A673 (cell line): ENCODE measurements around the gene PRKG1. TPM values are rescaled to one million over a fixed set of nuclear protein-coding genes. Genes with fewer than 3 reads are reported as not detected.

Source experiments
- BruUV-seq: library from RNA; stranded (reverse); fragments of 400-500 nt; replicated peaks from 2 replicates; lab custom pipeline; 2021; lab: Mats Ljungman, UMichigan
- CTCF ChIA-PET: fragments of 300-600 bp; sonication (Branson Sonifier 250); formaldehyde crosslinking; loops from one replicate; lab custom pipeline; 2022; ENCODE audit warnings: antibody characterized with exemption; lab: Charles Lee
- POLR2A ChIA-PET: fragments of 300-600 bp; sonication (Branson Sonifier 250); formaldehyde crosslinking; loops from one replicate; lab custom pipeline; 2022; ENCODE audit warnings: antibody characterized with exemption; ENCODE audit not compliant: low non-redundant PET; lab: Charles Lee
- DNase-seq: peaks from one replicate; pipeline ENCODE4 v3.0.0-alpha.2; 2015; ENCODE audit warnings: low spot score
- H3K27ac ChIP-seq: fragments of 200-600 bp; sonication (generic); 2 replicates; pipeline ENCODE4 v1.5.1; 2016; ENCODE audit warnings: mixed run types, low read depth, mild to moderate bottlenecking, mixed read lengths, antibody characterized with exemption, low read length; ENCODE audit not compliant: poor library complexity, severe bottlenecking
- H3K27me3 ChIP-seq: fragments of 200-600 bp; sonication (generic); replicated peaks from 2 replicates; pipeline ENCODE4 v1.6.1; 2017; ENCODE audit warnings: mixed run types, low read depth, mild to moderate bottlenecking, mixed read lengths, antibody characterized with exemption, low read length; ENCODE audit not compliant: insufficient read depth, poor library complexity
- H3K36me3 ChIP-seq: fragments of 200-600 bp; sonication (generic); 2 replicates; pipeline ENCODE4 v1.6.1; 2016; ENCODE audit warnings: mixed run types, mild to moderate bottlenecking, mixed read lengths, antibody characterized with exemption, low read length; ENCODE audit not compliant: insufficient read depth, poor library complexity, severe bottlenecking
- H3K4me1 ChIP-seq: fragments of 200-600 bp; sonication (generic); 2 replicates; pipeline ENCODE4 v1.6.1; 2017; ENCODE audit warnings: mixed run types, mild to moderate bottlenecking, mixed read lengths, antibody characterized with exemption, low read length; ENCODE audit not compliant: insufficient read depth, poor library complexity, severe bottlenecking
- H3K4me3 ChIP-seq: fragments of 200-600 bp; sonication (generic); 2 replicates; pipeline ENCODE4 v1.5.1; 2016; ENCODE audit warnings: low read depth, mixed run types, mild to moderate bottlenecking, mixed read lengths, low read length; ENCODE audit not compliant: poor library complexity, severe bottlenecking
- H3K9me3 ChIP-seq: fragments of 200-600 bp; sonication (generic); 2 replicates; pipeline ENCODE4 v1.6.1; 2016; ENCODE audit warnings: mixed run types, low read depth, mild to moderate bottlenecking, mixed read lengths, antibody characterized with exemption, low read length; ENCODE audit not compliant: poor library complexity, severe bottlenecking
- EZH2 ChIP-seq: fragments of 200-600 bp; sonication (generic); IDR thresholded peaks from 2 replicates; pipeline ENCODE4 v1.6.1; 2017; ENCODE audit warnings: borderline replicate concordance, low read depth, mild to moderate bottlenecking, mixed read lengths, antibody characterized with exemption, low read length; ENCODE audit not compliant: poor library complexity, severe bottlenecking
- intact Hi-C: fragments of 100-400 bp; cut with micrococcal nuclease; formaldehyde crosslinking; loops from one replicate; pipeline ENCODE4 v1.10.0; 2022; ENCODE audit not compliant: unreplicated experiment
- total RNA-seq: library from RNA; stranded (reverse); gene quantifications from 2 replicates; pipeline ENCODE4 v1.2.3, GENCODE V29; 2021
- TF ChIP-seq, protein P1 (sequence below): fragments of 300-800, 200-600 bp; sonication (generic); conservative IDR thresholded peaks from 2 replicates; pipeline ENCODE4 v1.5.1; 2017; ENCODE audit warnings: low read depth, mild to moderate bottlenecking, antibody characterized with exemption, low read length, moderate library complexity, mixed read lengths

PRKG1 gene
- total RNA-seq, 1 experiment from 2014 or later = 0.58 TPM

DNA sequence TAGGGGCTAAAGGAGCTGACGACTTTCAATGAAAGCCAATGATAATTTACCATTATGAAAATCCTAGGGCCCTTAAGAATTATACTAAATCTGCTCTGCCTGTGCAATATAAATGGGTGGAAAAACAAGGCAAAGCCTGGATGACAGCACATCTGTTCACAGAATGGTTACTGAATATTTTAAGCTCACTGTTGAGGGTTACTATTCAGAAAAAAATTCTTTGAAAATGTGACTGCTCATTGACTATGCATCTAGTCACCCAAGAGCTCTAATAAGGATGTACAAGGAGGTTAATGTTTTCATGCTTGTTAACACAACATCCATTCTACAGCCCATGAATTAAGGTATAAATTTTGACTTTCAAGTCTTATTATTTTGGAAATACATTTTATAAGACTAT lies 1248.6 kb downstream of the PRKG1 start:
- H3K9me3 ChIP-seq = no peaks in the 10 kb centered on the region
- DNase-seq = no peak
- BruUV-seq = no TSS peak
- CTCF ChIA-PET = no interaction called here
- no peak overlapping the region for H3K27ac ChIP-seq
- intact Hi-C loops = no loop called here
- POLR2A ChIA-PET = no interaction called here
- H3K36me3 ChIP-seq = no peaks in the 10 kb centered on the region
- H3K27me3 ChIP-seq = no peaks in the 10 kb centered on the region
- no peak for TF ChIP-seq EZH2
- TF ChIP-seq, protein P1, sequence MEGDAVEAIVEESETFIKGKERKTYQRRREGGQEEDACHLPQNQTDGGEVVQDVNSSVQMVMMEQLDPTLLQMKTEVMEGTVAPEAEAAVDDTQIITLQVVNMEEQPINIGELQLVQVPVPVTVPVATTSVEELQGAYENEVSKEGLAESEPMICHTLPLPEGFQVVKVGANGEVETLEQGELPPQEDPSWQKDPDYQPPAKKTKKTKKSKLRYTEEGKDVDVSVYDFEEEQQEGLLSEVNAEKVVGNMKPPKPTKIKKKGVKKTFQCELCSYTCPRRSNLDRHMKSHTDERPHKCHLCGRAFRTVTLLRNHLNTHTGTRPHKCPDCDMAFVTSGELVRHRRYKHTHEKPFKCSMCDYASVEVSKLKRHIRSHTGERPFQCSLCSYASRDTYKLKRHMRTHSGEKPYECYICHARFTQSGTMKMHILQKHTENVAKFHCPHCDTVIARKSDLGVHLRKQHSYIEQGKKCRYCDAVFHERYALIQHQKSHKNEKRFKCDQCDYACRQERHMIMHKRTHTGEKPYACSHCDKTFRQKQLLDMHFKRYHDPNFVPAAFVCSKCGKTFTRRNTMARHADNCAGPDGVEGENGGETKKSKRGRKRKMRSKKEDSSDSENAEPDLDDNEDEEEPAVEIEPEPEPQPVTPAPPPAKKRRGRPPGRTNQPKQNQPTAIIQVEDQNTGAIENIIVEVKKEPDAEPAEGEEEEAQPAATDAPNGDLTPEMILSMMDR = no peak
- no peak overlapping the region for H3K4me3 ChIP-seq
- peaks cover 4% of the 10 kb centered on the region for H3K4me1 ChIP-seq

DNA sequence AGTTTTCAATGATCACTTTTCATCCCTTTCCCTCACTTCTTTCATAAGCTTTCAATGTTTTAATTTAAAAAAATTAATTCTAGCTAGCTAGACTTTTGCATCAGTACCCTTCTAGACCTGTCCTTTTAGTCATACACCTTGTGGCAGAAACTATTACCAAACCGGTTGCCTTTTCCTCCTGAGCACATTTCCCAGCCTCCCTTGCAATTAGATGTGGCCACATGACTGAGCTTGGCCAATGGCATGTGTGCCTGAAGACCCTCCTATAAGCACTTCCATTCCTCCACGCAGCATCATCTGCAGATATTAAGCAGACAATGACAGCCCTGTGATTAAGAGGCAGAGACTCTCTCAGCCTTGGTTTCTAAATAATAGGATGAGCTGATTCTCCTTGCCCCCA lies 1252.1 kb downstream of the PRKG1 start:
- TF ChIP-seq, protein P1 = no peak
- no peak for TF ChIP-seq EZH2

DNA sequence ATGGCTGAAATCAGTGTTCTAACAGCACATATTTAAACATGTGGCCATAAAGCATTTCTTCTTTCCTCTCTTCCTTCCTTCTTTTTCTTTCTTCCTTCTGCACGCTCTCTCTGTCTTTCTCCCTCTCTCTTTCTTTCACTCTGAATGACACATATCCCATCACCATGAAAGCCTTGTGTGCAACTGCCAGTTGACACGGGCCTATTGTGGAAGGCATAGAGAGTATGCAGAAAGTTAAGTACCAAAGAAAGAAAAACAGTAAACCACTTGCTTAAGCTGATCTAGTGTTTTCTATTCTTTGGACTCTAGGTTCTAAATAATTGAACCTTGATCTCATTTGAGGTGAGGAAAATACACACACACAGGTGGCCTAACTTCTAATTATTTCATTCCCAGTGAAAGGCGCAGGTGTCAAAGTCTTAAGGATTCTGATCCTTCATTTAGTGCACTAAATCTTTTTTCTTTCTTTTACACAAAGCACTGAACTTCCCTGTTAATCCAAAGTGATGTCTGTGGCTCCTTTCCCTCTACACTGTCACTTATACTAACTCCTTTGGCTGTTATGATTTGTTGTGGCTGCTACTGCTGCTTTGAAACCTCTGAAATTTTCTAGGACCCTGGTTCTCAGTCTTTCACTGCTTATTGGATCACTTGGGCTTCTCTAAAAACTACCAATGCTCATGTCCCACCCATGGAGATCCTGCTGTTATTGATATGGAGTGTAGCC lies 1257.5 kb downstream of the PRKG1 start:
- Histone ChIP-seq H3K4me1 (peaks cover 16% of the 10 kb centered on the region), H3K36me3 (no peaks in the 10 kb centered on the region), H3K9me3 (no peaks in the 10 kb centered on the region), H3K27me3 (no peaks in the 10 kb centered on the region), H3K27ac (no peak overlapping the region), H3K4me3 (no peak overlapping the region)
- BruUV-seq = no TSS peak
- TF ChIP-seq, protein P1 = no peak
- TF ChIP-seq EZH2 = no peak
- CTCF ChIA-PET = interaction anchor here (0.7 kb wide), 1 partner anchor 1085 kb away, joined by 13 read pairs; no protein-coding TSS in a partner anchor
- POLR2A ChIA-PET = interaction anchor here (0.6 kb wide), 1 partner anchor 320 kb away, joined by 3 read pairs; no protein-coding TSS in a partner anchor
- intact Hi-C loops = no loop called here
- no peak for DNase-seq

More for the DNA sequence above, 1252.1 kb downstream of the PRKG1 start:
- Histone ChIP-seq H3K27me3 (no peaks in the 10 kb centered on the region), H3K4me1 (no peaks in the 10 kb centered on the region), H3K27ac (no peak overlapping the region), H3K36me3 (no peaks in the 10 kb centered on the region), H3K4me3 (no peak overlapping the region), H3K9me3 (no peaks in the 10 kb centered on the region)
- ChIA-PET POLR2A (no interaction called here), CTCF (no interaction called here)
- no peak for DNase-seq
- no TSS peak for BruUV-seq
- intact Hi-C loops = no loop called here
